A673 (cell line): ENCODE measurements around the gene THSD4. TPM values are rescaled to one million over a fixed set of nuclear protein-coding genes. Genes with fewer than 3 reads are reported as not detected.

Experiments used
- BruUV-seq: library from RNA; stranded (reverse); fragments of 400-500 nt; replicated peaks from 2 replicates; lab custom pipeline; 2021; lab: Mats Ljungman, UMichigan
- CTCF ChIA-PET: fragments of 300-600 bp; sonication (Branson Sonifier 250); formaldehyde crosslinking; loops from one replicate; lab custom pipeline; 2022; ENCODE audit warnings: antibody characterized with exemption; lab: Charles Lee
- POLR2A ChIA-PET: fragments of 300-600 bp; sonication (Branson Sonifier 250); formaldehyde crosslinking; loops from one replicate; lab custom pipeline; 2022; ENCODE audit warnings: antibody characterized with exemption; ENCODE audit not compliant: low non-redundant PET; lab: Charles Lee
- DNase-seq: peaks from one replicate; pipeline ENCODE4 v3.0.0-alpha.2; 2015; ENCODE audit warnings: low spot score
- H3K27ac ChIP-seq: fragments of 200-600 bp; sonication (generic); 2 replicates; pipeline ENCODE4 v1.5.1; 2016; ENCODE audit warnings: mixed run types, low read depth, mild to moderate bottlenecking, mixed read lengths, antibody characterized with exemption, low read length; ENCODE audit not compliant: poor library complexity, severe bottlenecking
- H3K27me3 ChIP-seq: fragments of 200-600 bp; sonication (generic); replicated peaks from 2 replicates; pipeline ENCODE4 v1.6.1; 2017; ENCODE audit warnings: mixed run types, low read depth, mild to moderate bottlenecking, mixed read lengths, antibody characterized with exemption, low read length; ENCODE audit not compliant: insufficient read depth, poor library complexity
- H3K36me3 ChIP-seq: fragments of 200-600 bp; sonication (generic); 2 replicates; pipeline ENCODE4 v1.6.1; 2016; ENCODE audit warnings: mixed run types, mild to moderate bottlenecking, mixed read lengths, antibody characterized with exemption, low read length; ENCODE audit not compliant: insufficient read depth, poor library complexity, severe bottlenecking
- H3K4me1 ChIP-seq: fragments of 200-600 bp; sonication (generic); 2 replicates; pipeline ENCODE4 v1.6.1; 2017; ENCODE audit warnings: mixed run types, mild to moderate bottlenecking, mixed read lengths, antibody characterized with exemption, low read length; ENCODE audit not compliant: insufficient read depth, poor library complexity, severe bottlenecking
- H3K4me3 ChIP-seq: fragments of 200-600 bp; sonication (generic); 2 replicates; pipeline ENCODE4 v1.5.1; 2016; ENCODE audit warnings: low read depth, mixed run types, mild to moderate bottlenecking, mixed read lengths, low read length; ENCODE audit not compliant: poor library complexity, severe bottlenecking
- H3K9me3 ChIP-seq: fragments of 200-600 bp; sonication (generic); 2 replicates; pipeline ENCODE4 v1.6.1; 2016; ENCODE audit warnings: mixed run types, low read depth, mild to moderate bottlenecking, mixed read lengths, antibody characterized with exemption, low read length; ENCODE audit not compliant: poor library complexity, severe bottlenecking
- CTCF ChIP-seq: fragments of 300-800, 200-600 bp; sonication (generic); conservative IDR thresholded peaks from 2 replicates; pipeline ENCODE4 v1.5.1; 2017; ENCODE audit warnings: low read depth, mild to moderate bottlenecking, antibody characterized with exemption, low read length, moderate library complexity, mixed read lengths
- EZH2 ChIP-seq: fragments of 200-600 bp; sonication (generic); IDR thresholded peaks from 2 replicates; pipeline ENCODE4 v1.6.1; 2017; ENCODE audit warnings: borderline replicate concordance, low read depth, mild to moderate bottlenecking, mixed read lengths, antibody characterized with exemption, low read length; ENCODE audit not compliant: poor library complexity, severe bottlenecking
- intact Hi-C: fragments of 100-400 bp; cut with micrococcal nuclease; formaldehyde crosslinking; loops from one replicate; pipeline ENCODE4 v1.10.0; 2022; ENCODE audit not compliant: unreplicated experiment
- total RNA-seq: library from RNA; stranded (reverse); gene quantifications from 2 replicates; pipeline ENCODE4 v1.2.3, GENCODE V29; 2021

The THSD4 gene
- total RNA-seq, 1 experiment from 2014 or later: 2.4 TPM

DNA sequence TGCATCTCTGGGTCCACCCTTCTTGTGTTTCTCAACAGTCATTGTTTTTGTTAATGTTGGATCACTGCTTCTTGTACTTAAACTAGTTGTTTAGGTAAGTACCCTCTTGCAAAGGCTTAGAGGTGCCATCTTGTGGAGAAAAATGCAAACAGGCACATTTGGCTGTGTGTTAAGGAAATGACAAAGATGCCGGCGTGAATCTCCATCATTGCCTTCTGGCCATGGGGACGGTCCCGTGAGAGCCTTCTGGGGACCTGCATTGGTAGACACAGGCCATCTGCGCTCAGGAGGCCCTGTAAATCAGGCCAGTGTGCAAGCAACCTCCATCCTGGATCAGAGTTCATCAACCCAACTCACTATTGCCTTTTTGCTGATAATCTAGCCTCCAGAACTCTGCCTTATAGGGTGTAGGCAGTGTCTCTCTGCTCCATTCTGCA lies 536.5 kb downstream of the THSD4 start:
- H3K4me1 ChIP-seq: no peaks in the 10 kb centered on the region
- intact Hi-C loops: loop anchor here (1.0 to 5.0 kb wide), 4 partner anchors 74 to 264 kb away; no protein-coding TSS in a partner anchor
- peaks cover 28% of the 10 kb centered on the region for H3K27me3 ChIP-seq
- TF ChIP-seq CTCF (peak; percentile 66), EZH2 (no peak)
- ChIA-PET CTCF (no interaction called here), POLR2A (no interaction called here)
- no peak overlapping the region for H3K27ac ChIP-seq
- no peak overlapping the region for H3K4me3 ChIP-seq
- no peaks in the 10 kb centered on the region for H3K36me3 ChIP-seq
- peak; percentile 53 for DNase-seq
- no peaks in the 10 kb centered on the region for H3K9me3 ChIP-seq
- no TSS peak for BruUV-seq

- intact Hi-C loops: loop anchor here (5.0 kb wide), 3 partner anchors 77 to 267 kb away; no protein-coding TSS in a partner anchor
- no TSS peak for BruUV-seq
- Histone ChIP-seq H3K27me3 (peaks cover 13% of the 10 kb centered on the region), H3K27ac (no peak overlapping the region), H3K4me1 (no peaks in the 10 kb centered on the region), H3K9me3 (no peaks in the 10 kb centered on the region), H3K36me3 (no peaks in the 10 kb centered on the region), H3K4me3 (no peak overlapping the region)
- POLR2A ChIA-PET: no interaction called here
- TF ChIP-seq EZH2 (no peak), CTCF (no peak)
- CTCF ChIA-PET: no interaction called here
- DNase-seq: no peak
Measured at GRCh38 chr15:71654042-71654719, 538.9 kb downstream of the THSD4 start.

DNA sequence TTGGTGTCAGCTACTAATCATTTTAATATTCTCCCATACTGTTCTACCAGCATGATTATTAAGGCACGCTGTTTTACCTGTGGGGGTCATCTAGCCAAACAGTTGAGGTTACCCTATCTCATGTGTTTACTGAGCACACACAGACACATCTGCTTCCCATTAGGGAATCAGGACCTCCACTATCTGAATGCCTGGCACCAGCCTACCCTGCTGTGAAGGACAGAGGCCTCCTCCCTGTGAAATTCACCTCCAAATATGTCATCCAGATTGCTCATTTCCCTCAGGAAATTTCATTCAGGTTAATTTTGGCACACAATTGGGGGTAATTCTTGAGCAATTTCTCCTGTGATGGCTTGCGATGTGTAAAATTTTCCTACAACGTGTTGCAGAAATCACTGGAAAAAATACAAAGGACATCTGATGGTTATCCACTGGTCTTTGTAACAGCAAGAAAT lies 539.5 kb downstream of the THSD4 start:
- no TSS peak for BruUV-seq
- no peak for DNase-seq
- Histone ChIP-seq H3K36me3 (no peaks in the 10 kb centered on the region), H3K27me3 (peaks cover 18% of the 10 kb centered on the region), H3K4me3 (no peak overlapping the region), H3K4me1 (no peaks in the 10 kb centered on the region), H3K27ac (no peak overlapping the region), H3K9me3 (no peaks in the 10 kb centered on the region)
- ChIA-PET CTCF (no interaction called here), POLR2A (no interaction called here)
- intact Hi-C loops: loop anchor here (5.0 kb wide), 3 partner anchors 77 to 267 kb away; no protein-coding TSS in a partner anchor
- TF ChIP-seq CTCF (no peak), EZH2 (no peak)
